Spleen (tissue), 11 donors: ENCODE measurements around the gene PGF. TPM values are rescaled to one million over a fixed set of nuclear protein-coding genes. Genes with fewer than 3 reads are reported as not detected.

Experiments
- DNase-seq: peaks from one replicate; pipeline ENCODE4 v3.0.0-alpha.2; 2020
- H3K27ac ChIP-seq, 8 donors: fragments of 200-600 bp; sonication (generic) in 7 of 8; 1 replicate in 4 of 8; 2 replicates in 4 of 8; pipeline versions ENCODE4 v1.5.0 to v1.8.0; 2016 to 2021; ENCODE audit warnings: inconsistent platforms in 4 of 8, mild to moderate bottlenecking in 4 of 8, moderate library complexity in 1 of 8
- H3K27me3 ChIP-seq, 7 donors: fragments of 200-600 bp; sonication (generic) in 6 of 7; replicated peaks in 1 of 7; 1 replicate in 4 of 7; 2 replicates in 3 of 7; pipeline versions ENCODE4 v1.5.0 to v1.8.0; 2016 to 2021; ENCODE audit warnings: inconsistent platforms in 3 of 7, mild to moderate bottlenecking in 1 of 7
- H3K36me3 ChIP-seq, 6 donors: fragments of 200-600 bp; sonication (generic) in 5 of 6; 1 replicate in 4 of 6; 2 replicates in 2 of 6; pipeline versions ENCODE4 v1.5.0 to v1.8.0; 2016 to 2021; ENCODE audit warnings: inconsistent platforms in 2 of 6
- H3K4me1 ChIP-seq, 6 donors: fragments of 200-600 bp; sonication (generic) in 5 of 6; 1 replicate in 3 of 6; 2 replicates in 3 of 6; pipeline versions ENCODE4 v1.5.0 to v1.8.0; 2016 to 2021; ENCODE audit warnings: inconsistent platforms in 3 of 6
- H3K4me3 ChIP-seq, 8 donors: fragments of 200-600 bp; sonication (generic) in 7 of 8; 1 replicate in 4 of 8; 2 replicates in 4 of 8; pipeline versions ENCODE4 v1.5.0 to v1.8.0; 2016 to 2021; ENCODE audit warnings: inconsistent platforms in 4 of 8, mild to moderate bottlenecking in 4 of 8, moderate library complexity in 2 of 8
- H3K9me3 ChIP-seq, 8 donors: fragments of 200-600 bp; sonication (generic) in 7 of 8; 1 replicate in 4 of 8; 2 replicates in 4 of 8; pipeline versions ENCODE4 v1.5.0 to v1.8.0; 2016 to 2021; ENCODE audit warnings: inconsistent platforms in 4 of 8
- POLR2A ChIP-seq, 3 donors: fragments of 450-650 bp; IDR thresholded peaks; one replicate each; pipeline ENCODE4 v1.5.1; 2017; ENCODE audit warnings: antibody characterized with exemption in 3 of 3, mild to moderate bottlenecking in 1 of 3
- POLR2AphosphoS5 ChIP-seq, 3 donors: sonication (generic); formaldehyde crosslinking; IDR thresholded peaks; one replicate each; pipeline ENCODE4 v1.5.1; 2017; ENCODE audit warnings: antibody characterized with exemption in 3 of 3
- WGBS, 5 donors: extraction: QIAGEN DNeasy Blood & Tissue Kit in 3 of 5; methylation state at CpG; one replicate each; pipeline versions ENCODE4 v1.1.5 to v1.1.7; 2013 to 2018; 5-methylcytosine and 5-hydroxymethylcytosine counted together
- intact Hi-C: fragments of 100-400 bp; cut with DNase I; formaldehyde crosslinking; loops from one replicate; pipeline ENCODE4 v1.15.0; 2023; ENCODE audit warnings: low total_unique reads
- polyA plus RNA-seq, 3 donors: library from polyadenylated mRNA; stranded (reverse); fragments of 200-250 nt; gene quantifications; one replicate each; pipeline ENCODE4 v1.2.1, GENCODE V29; 2013
- total RNA-seq, 7 donors: library from RNA; depleted of rRNA in 3 of 7; stranded (reverse); fragments of >200 nt in 3 of 7; fragmentation: NEBNext Ultra II Directional in 4 of 7; extraction: Animal tissue kit (Norgen Biotek cat#: 25700) in 4 of 7; gene quantifications; one replicate each; pipeline versions ENCODE4 v1.1.0 to v1.2.1, GENCODE V29; 2016 to 2021
- TF ChIP-seq, protein P1 (sequence below), 11 experiments: fragments of 200-600 bp in 7 of 11; fragments of 450-650 bp in 4 of 11; sonication (generic) in 4 of 11; IDR thresholded peaks in 8 of 11; conservative IDR thresholded peaks in 3 of 11; 1 replicate in 7 of 11; 2 replicates in 4 of 11; pipeline versions ENCODE4 v1.4.0 to v1.8.0; 2016 to 2021; ENCODE audit warnings: antibody characterized with exemption in 11 of 11, inconsistent platforms in 4 of 11, mild to moderate bottlenecking in 1 of 11
- donor health status: healthy with polysubstance abuse.
- donor health status: DM: no; HTN: no; CAD: no; lungs with moderate emphysema.
- donor health status: DM: no; HTN: no; CAD: no.
- donor health status: Bipolar disorder and iron deficiency.
- donor health status: healthy.
- donor health status: DM: no; HTN: no; CAD: no.
- donor health status: DM: yes; HTN: yes; CAD: no.

The PGF gene
- total and polyA plus RNA-seq, 10 donors, result 0.87 to 7.7 (median 2.7) TPM

GRCh38 chr14:74941676-74942097 lies 13.7 kb downstream of the PGF start:
- intact Hi-C loops, result loop anchor here (10.0 kb wide), 1 partner anchor 143 kb away; no protein-coding TSS in a partner anchor
- peaks cover 26 to 67% (median 48%) of the 10 kb centered on the region in 6 donors for H3K4me1 ChIP-seq

GRCh38 chr14:74940956-74941565 lies 14.3 kb downstream of the PGF start:
- TF ChIP-seq POLR2A (IDR thresholded peaks at IDR 0.05) (no peak), POLR2AphosphoS5 (IDR thresholded peaks at IDR 0.05) (no peak)
- TF ChIP-seq, protein P1, sequence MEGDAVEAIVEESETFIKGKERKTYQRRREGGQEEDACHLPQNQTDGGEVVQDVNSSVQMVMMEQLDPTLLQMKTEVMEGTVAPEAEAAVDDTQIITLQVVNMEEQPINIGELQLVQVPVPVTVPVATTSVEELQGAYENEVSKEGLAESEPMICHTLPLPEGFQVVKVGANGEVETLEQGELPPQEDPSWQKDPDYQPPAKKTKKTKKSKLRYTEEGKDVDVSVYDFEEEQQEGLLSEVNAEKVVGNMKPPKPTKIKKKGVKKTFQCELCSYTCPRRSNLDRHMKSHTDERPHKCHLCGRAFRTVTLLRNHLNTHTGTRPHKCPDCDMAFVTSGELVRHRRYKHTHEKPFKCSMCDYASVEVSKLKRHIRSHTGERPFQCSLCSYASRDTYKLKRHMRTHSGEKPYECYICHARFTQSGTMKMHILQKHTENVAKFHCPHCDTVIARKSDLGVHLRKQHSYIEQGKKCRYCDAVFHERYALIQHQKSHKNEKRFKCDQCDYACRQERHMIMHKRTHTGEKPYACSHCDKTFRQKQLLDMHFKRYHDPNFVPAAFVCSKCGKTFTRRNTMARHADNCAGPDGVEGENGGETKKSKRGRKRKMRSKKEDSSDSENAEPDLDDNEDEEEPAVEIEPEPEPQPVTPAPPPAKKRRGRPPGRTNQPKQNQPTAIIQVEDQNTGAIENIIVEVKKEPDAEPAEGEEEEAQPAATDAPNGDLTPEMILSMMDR (IDR thresholded peaks at IDR 0.05 in 8 of 11, conservative IDR thresholded peaks at IDR 0.05 in 3 of 11), result no peak
- no peaks in the 10 kb centered on the region for H3K36me3 ChIP-seq
- no peaks in the 10 kb centered on the region for H3K27me3 ChIP-seq
- 74 to 88% (median 77%) methylated on average over 18 of the region's 18 CpGs for WGBS, 5 donors
- peak overlapping the region in 1 of 8 donors; percentile 38 for H3K4me3 ChIP-seq
- H3K9me3 ChIP-seq, result no peaks in the 10 kb centered on the region
- peaks cover 26 to 61% (median 42%) of the 10 kb centered on the region in 6 donors for H3K4me1 ChIP-seq
- H3K27ac ChIP-seq, result peak overlapping the region; percentile 65 to 85 (median 80)
- intact Hi-C loops, result loop anchor here (10.0 kb wide), 1 partner anchor 144 kb away; no protein-coding TSS in a partner anchor
- DNase-seq, result peak; percentile 71

More at GRCh38 chr14:74941676-74942097, 13.7 kb downstream of the PGF start:
- H3K9me3 ChIP-seq, result no peaks in the 10 kb centered on the region
- H3K27me3 ChIP-seq, result no peaks in the 10 kb centered on the region
- peak overlapping the region in 2 of 8 donors; percentile 10 to 38 for H3K4me3 ChIP-seq
- WGBS, 5 donors, result 6 to 11% (median 8%) methylated on average over 13 of the region's 13 CpGs
- DNase-seq, result peak; percentile 88
- H3K27ac ChIP-seq, result peak overlapping the region; percentile 65 to 85 (median 80)
- TF ChIP-seq POLR2AphosphoS5 (IDR thresholded peaks at IDR 0.05) (peak; percentile 45 to 69 (median 50)), POLR2A (IDR thresholded peaks at IDR 0.05) (no peak)
- no peaks in the 10 kb centered on the region for H3K36me3 ChIP-seq

DNA sequence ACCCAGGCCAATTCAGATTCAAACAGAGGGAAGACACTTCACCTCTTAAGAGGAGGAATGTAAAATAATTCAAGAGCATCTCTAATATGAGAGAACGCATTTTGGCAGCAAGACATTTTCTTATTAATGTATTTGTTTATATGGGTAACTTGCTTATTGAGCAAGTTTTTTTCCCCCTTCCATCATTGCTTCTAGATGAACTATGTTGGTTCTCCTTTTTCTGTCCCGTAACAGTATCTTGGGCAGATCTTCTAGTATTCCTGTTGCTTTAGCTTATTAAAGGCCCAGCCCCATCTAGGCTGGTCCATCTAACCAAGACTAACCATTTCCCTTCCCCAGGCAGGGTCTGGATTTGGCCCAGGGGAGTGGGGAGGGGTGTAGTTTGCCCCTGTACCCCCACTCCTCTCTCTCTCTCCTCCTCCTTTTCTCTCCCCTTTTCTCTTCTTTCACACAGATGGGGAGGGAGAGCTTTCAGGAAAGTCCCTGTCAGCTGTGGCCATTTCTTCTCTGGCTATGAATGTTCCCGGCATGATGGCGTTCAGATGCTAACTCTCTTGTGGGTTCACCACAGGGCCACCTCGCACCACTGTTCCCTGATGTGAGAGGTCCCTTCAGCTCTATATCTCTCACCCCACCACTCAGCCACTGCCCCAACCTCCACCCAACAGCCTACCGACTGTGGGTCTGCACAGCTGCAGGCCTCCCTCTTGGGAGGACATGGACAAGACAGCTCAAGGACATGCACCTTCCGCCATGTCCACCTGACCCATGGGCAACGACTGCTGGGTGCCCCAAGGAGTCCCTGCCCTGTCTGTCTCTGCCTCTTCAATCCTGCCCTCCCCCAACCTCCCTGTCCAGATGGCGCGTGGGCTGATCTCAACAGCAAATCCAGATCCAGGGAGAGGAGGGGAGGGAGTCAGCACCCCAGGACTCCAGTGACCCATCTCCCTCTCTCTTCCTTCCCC lies 16.6 kb downstream of the PGF start:
- H3K4me3 ChIP-seq, result no peak overlapping the region
- intact Hi-C loops, result no loop called here
- peaks cover 26 to 70% (median 47%) of the 10 kb centered on the region in 6 donors for H3K4me1 ChIP-seq
- no peaks in the 10 kb centered on the region for H3K36me3 ChIP-seq
- H3K27me3 ChIP-seq, result no peaks in the 10 kb centered on the region
- 82 to 91% (median 87%) methylated on average over 10 of the region's 10 CpGs for WGBS, 5 donors
- no peaks in the 10 kb centered on the region for H3K9me3 ChIP-seq
- TF ChIP-seq, protein P1 (IDR thresholded peaks at IDR 0.05 in 8 of 11, conservative IDR thresholded peaks at IDR 0.05 in 3 of 11), result no peak
- TF ChIP-seq POLR2A (IDR thresholded peaks at IDR 0.05), result no peak
- TF ChIP-seq POLR2AphosphoS5 (IDR thresholded peaks at IDR 0.05), result no peak
- peak; percentile 64 for DNase-seq
- peak overlapping the region in 7 of 8 donors; percentile 3 to 85 (median 81) for H3K27ac ChIP-seq

GRCh38 chr14:74937171-74937570 lies 18.2 kb downstream of the PGF start:
- DNase-seq, result no peak
- TF ChIP-seq, protein P1 (IDR thresholded peaks at IDR 0.05 in 8 of 11, conservative IDR thresholded peaks at IDR 0.05 in 3 of 11), result no peak
- TF ChIP-seq POLR2AphosphoS5 (IDR thresholded peaks at IDR 0.05) (no peak), POLR2A (IDR thresholded peaks at IDR 0.05) (no peak)
- no peaks in the 10 kb centered on the region for H3K9me3 ChIP-seq
- no peak overlapping the region for H3K27ac ChIP-seq
- intact Hi-C loops, result no loop called here
- 72 to 77% (median 73%) methylated on average over 2 of the region's 2 CpGs for WGBS, 5 donors
- peaks cover 24 to 67% (median 44%) of the 10 kb centered on the region in 6 donors for H3K4me1 ChIP-seq
- no peak overlapping the region for H3K4me3 ChIP-seq
- H3K27me3 ChIP-seq, result no peaks in the 10 kb centered on the region
- H3K36me3 ChIP-seq, result no peaks in the 10 kb centered on the region
